ENCODE measurements around the gene PRPF6. TPM values are rescaled to one million over a fixed set of nuclear protein-coding genes. Genes with fewer than 3 reads are reported as not detected.
A peak's percentile ranks its signal among the peaks of the same experiment; 100 is the strongest.

Gene PRPF6
- total and polyA plus RNA-seq, 2 of the 13 experiments (the other 11 are each of a cell fraction or from before 2014, with no cell fraction given): 63.7 to 101 TPM

DNA sequence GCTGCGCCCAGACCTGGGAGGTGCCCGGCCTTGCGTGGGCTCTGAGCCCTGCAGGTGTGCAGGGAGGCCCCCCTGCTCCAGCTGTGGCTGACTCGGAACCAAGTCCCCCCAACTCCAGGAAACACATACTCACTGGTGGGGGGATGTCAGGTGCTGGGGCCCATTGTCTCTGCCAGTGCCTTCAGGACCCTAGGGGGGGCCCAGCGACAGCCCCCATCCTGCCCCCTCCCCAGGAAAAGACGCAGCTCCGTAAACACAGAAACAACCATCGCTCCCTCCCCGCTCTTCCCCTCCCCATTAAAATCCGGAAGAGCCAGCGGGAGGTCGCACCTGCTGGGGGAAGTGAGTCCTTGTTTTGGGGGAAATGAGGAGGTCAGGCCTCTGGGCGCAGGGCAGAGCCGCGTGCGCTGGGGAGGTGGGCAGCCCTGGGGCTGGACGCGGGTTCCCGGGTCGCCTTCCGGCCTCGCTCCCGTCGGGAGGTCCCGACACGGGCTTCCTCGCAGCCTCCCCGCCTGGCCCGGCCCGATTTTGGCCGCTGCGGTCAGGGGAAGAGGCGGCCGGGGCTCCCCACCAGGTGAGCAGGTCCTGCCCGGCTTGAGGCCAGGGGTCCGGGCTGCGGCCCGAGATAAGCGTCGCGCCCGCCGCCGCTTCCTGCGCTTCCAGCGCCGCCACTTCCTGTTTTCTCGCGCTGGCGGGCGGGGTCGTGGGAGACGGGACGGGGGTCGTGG lies 61.3 kb downstream of the PRPF6 start (continued):
- TF ChIP-seq ZC3H4 (CRISPR knock-in tag; IDR thresholded peaks at IDR 0.05; ENCODE audit: borderline replicate concordance) (no peak), ZNF501 (CRISPR knock-in tag; IDR thresholded peaks at IDR 0.05) (peak; percentile 94), ZNF792 (CRISPR knock-in tag; IDR thresholded peaks at IDR 0.05) (peak; percentile 78), XBP1 (CRISPR knock-in tag; IDR thresholded peaks at IDR 0.05) (no peak), EEA1 (CRISPR knock-in tag; IDR thresholded peaks at IDR 0.05; ENCODE audit: borderline replicate concordance) (peak; percentile 69; the same call in 1 of the 2 replicates), ZNF451 (CRISPR knock-in tag; IDR thresholded peaks at IDR 0.05) (peak; percentile 73), RXRA (CRISPR knock-in tag; IDR thresholded peaks at IDR 0.05) (peak; percentile 52; the same call in 1 of the 2 replicates), TEAD3 (CRISPR knock-in tag; optimal IDR thresholded peaks at IDR 0.05; ENCODE audit: borderline replicate concordance) (no peak), ZNF260 (CRISPR knock-in tag; IDR thresholded peaks at IDR 0.05; ENCODE audit: borderline replicate concordance, low read depth) (no peak), NFIB (CRISPR knock-in tag; IDR thresholded peaks at IDR 0.05; ENCODE audit: borderline replicate concordance) (no peak), HNF4G (IDR thresholded peaks at IDR 0.05; ENCODE audit: borderline replicate concordance, low read depth, low read length) (no peak), HNF4G (CRISPR knock-in tag; IDR thresholded peaks at IDR 0.05; ENCODE audit: borderline replicate concordance, low read depth) (peak; percentile 56), SMC3 (IDR thresholded peaks at IDR 0.05; ENCODE audit: low read length) (no peak), SRSF4 (IDR thresholded peaks at IDR 0.05; ENCODE audit: low read depth, low read length, poor library complexity, severe bottlenecking) (no peak), NAIF1 (CRISPR knock-in tag; IDR thresholded peaks at IDR 0.05; ENCODE audit: borderline replicate concordance) (no peak), FOXC1 (CRISPR knock-in tag; IDR thresholded peaks at IDR 0.05; ENCODE audit: borderline replicate concordance) (peak; percentile 90), REPIN1 (CRISPR knock-in tag; IDR thresholded peaks at IDR 0.05; ENCODE audit: borderline replicate concordance, low read depth) (no peak; the same call in 1 of the 2 replicates), LCORL (IDR thresholded peaks at IDR 0.05) (no peak), LCORL (CRISPR knock-in tag; IDR thresholded peaks at IDR 0.05) (peak; percentile 73; the same call in 1 of the 2 replicates), CENPT (CRISPR knock-in tag; IDR thresholded peaks at IDR 0.05; ENCODE audit: low read depth) (0 out of 2 replicates have a peak, but pooled peaks have one; percentile 31), KLF12 (CRISPR knock-in tag; IDR thresholded peaks at IDR 0.05; ENCODE audit: borderline replicate concordance) (no peak), ZNF644 (CRISPR knock-in tag; IDR thresholded peaks at IDR 0.05; ENCODE audit: low read depth) (0 out of 2 replicates have a peak, but pooled peaks have one; percentile 20)
- TF ChIP-seq, protein P1, sequence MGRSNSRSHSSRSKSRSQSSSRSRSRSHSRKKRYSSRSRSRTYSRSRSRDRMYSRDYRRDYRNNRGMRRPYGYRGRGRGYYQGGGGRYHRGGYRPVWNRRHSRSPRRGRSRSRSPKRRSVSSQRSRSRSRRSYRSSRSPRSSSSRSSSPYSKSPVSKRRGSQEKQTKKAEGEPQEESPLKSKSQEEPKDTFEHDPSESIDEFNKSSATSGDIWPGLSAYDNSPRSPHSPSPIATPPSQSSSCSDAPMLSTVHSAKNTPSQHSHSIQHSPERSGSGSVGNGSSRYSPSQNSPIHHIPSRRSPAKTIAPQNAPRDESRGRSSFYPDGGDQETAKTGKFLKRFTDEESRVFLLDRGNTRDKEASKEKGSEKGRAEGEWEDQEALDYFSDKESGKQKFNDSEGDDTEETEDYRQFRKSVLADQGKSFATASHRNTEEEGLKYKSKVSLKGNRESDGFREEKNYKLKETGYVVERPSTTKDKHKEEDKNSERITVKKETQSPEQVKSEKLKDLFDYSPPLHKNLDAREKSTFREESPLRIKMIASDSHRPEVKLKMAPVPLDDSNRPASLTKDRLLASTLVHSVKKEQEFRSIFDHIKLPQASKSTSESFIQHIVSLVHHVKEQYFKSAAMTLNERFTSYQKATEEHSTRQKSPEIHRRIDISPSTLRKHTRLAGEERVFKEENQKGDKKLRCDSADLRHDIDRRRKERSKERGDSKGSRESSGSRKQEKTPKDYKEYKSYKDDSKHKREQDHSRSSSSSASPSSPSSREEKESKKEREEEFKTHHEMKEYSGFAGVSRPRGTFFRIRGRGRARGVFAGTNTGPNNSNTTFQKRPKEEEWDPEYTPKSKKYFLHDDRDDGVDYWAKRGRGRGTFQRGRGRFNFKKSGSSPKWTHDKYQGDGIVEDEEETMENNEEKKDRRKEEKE (IDR thresholded peaks at IDR 0.05): no peak
- TF ChIP-seq, protein P2, sequence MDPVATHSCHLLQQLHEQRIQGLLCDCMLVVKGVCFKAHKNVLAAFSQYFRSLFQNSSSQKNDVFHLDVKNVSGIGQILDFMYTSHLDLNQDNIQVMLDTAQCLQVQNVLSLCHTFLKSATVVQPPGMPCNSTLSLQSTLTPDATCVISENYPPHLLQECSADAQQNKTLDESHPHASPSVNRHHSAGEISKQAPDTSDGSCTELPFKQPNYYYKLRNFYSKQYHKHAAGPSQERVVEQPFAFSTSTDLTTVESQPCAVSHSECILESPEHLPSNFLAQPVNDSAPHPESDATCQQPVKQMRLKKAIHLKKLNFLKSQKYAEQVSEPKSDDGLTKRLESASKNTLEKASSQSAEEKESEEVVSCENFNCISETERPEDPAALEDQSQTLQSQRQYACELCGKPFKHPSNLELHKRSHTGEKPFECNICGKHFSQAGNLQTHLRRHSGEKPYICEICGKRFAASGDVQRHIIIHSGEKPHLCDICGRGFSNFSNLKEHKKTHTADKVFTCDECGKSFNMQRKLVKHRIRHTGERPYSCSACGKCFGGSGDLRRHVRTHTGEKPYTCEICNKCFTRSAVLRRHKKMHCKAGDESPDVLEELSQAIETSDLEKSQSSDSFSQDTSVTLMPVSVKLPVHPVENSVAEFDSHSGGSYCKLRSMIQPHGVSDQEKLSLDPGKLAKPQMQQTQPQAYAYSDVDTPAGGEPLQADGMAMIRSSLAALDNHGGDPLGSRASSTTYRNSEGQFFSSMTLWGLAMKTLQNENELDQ (CRISPR knock-in tag; IDR thresholded peaks at IDR 0.05; ENCODE audit: borderline replicate concordance): no peak
- TF ChIP-seq, protein P3, sequence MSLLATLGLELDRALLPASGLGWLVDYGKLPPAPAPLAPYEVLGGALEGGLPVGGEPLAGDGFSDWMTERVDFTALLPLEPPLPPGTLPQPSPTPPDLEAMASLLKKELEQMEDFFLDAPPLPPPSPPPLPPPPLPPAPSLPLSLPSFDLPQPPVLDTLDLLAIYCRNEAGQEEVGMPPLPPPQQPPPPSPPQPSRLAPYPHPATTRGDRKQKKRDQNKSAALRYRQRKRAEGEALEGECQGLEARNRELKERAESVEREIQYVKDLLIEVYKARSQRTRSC (CRISPR knock-in tag; IDR thresholded peaks at IDR 0.05; ENCODE audit: low read depth): no peak

Measured in HepG2 (cell line).